K562 (cell line): ENCODE measurements around the gene RDH5.

Experiments
- ATF7 ChIP-seq: fragments of 450-650 bp; IDR thresholded peaks from 2 replicates; pipeline ENCODE4 v1.7.1; 2014; ENCODE audit warnings: mild to moderate bottlenecking, moderate library complexity
- CTCF ChIP-seq, 3 experiments: IDR thresholded peaks in 2 of 3; conservative IDR thresholded peaks in 1 of 3; 2 replicates each; pipeline ENCODE4 v1.5.1; 2011 to 2012; ENCODE audit warnings: low read length in 3 of 3, mild to moderate bottlenecking in 3 of 3, control low read depth in 2 of 3, improper control_type of control experiment in 1 of 3, inconsistent platforms in 1 of 3, low read depth in 1 of 3, mixed read lengths in 1 of 3, moderate library complexity in 1 of 3; ENCODE audit not compliant: insufficient read depth in 2 of 3
- CTCFL ChIP-seq: IDR thresholded peaks from 2 replicates; pipeline ENCODE4 v1.6.1; 2011; ENCODE audit warnings: borderline replicate concordance, low read depth, mild to moderate bottlenecking, moderate library complexity, low read length; ENCODE audit not compliant: insufficient read depth, poor library complexity, severe bottlenecking
- FOXP4 ChIP-seq: sonication (generic); formaldehyde crosslinking; IDR thresholded peaks from 2 replicates; pipeline ENCODE4 v1.8.0; 2022; ENCODE audit warnings: mild to moderate bottlenecking, missing genetic modification reagents, borderline replicate concordance
- HSF4 ChIP-seq: fragments of 250-450 bp; sonication (Bioruptor Pico); IDR thresholded peaks from 2 replicates; pipeline ENCODE4 v2.1.2; 2022; ENCODE audit warnings: mild to moderate bottlenecking, moderate library complexity, borderline replicate concordance
- MYC ChIP-seq, 2 experiments: fragments of 250-450 bp in 1 of 2; sonication (Bioruptor Pico) in 1 of 2; IDR thresholded peaks; 2 replicates each; pipeline versions ENCODE4 v1.5.1 to v1.6.1; 2012 to 2021; ENCODE audit warnings: low read depth in 2 of 2, borderline replicate concordance in 1 of 2, improper control_type of control experiment in 1 of 2, low read length in 1 of 2, mild to moderate bottlenecking in 1 of 2, moderate library complexity in 1 of 2
- RAD51 ChIP-seq: fragments of 450-650 bp; IDR thresholded peaks from 2 replicates; pipeline ENCODE4 v1.7.1; 2016; ENCODE audit warnings: low read depth, mild to moderate bottlenecking, borderline replicate concordance
- RFX5 ChIP-seq: IDR thresholded peaks from 2 replicates; pipeline ENCODE4 v1.6.1; 2011; ENCODE audit warnings: low read depth, mild to moderate bottlenecking, improper control_type of control experiment, low read length
- SIRT6 ChIP-seq: IDR thresholded peaks from one replicate; pipeline ENCODE4 v1.6.1; 2012; ENCODE audit warnings: low read depth, mild to moderate bottlenecking, control low read depth, inconsistent platforms, low read length, moderate library complexity
- SMC3 ChIP-seq: conservative IDR thresholded peaks from 2 replicates; pipeline ENCODE4 v1.6.1; 2011; ENCODE audit warnings: low read depth, low read length, improper control_type of control experiment; ENCODE audit not compliant: insufficient read depth
- TAF1 ChIP-seq: IDR thresholded peaks from 2 replicates; pipeline ENCODE4 v1.6.1; 2011; ENCODE audit warnings: mild to moderate bottlenecking, low read length, moderate library complexity; ENCODE audit not compliant: insufficient read depth, control insufficient read depth, severe bottlenecking; ENCODE audit errors: extremely low read depth
- YY1 ChIP-seq, 3 experiments: IDR thresholded peaks; 2 replicates each; pipeline ENCODE4 v1.6.1; 2011; ENCODE audit warnings: low read length in 2 of 3, mild to moderate bottlenecking in 2 of 3, moderate library complexity in 2 of 3, borderline replicate concordance in 1 of 3, control low read depth in 1 of 3, low read depth in 1 of 3; ENCODE audit not compliant: insufficient read depth in 3 of 3, insufficient replicate concordance in 2 of 3, control insufficient read depth in 1 of 3, insufficient read length in 1 of 3; ENCODE audit errors: extremely low read depth in 1 of 3
- ZNF507 ChIP-seq: conservative IDR thresholded peaks from 2 replicates; pipeline ENCODE4 v1.6.1; 2017; ENCODE audit warnings: missing genetic modification characterization, missing compliant biosample characterization

GRCh38 chr12:55724940-55725309, 4.7 kb downstream of the RDH5 start:
- TF ChIP-seq YY1 (IDR thresholded peaks at IDR 0.05; ENCODE audit: borderline replicate concordance in 1 of 3, control insufficient read depth in 1 of 3, extremely low read depth in 1 of 3, insufficient read depth in 3 of 3, insufficient read length in 1 of 3, insufficient replicate concordance in 2 of 3, low read depth in 1 of 3, low read length in 2 of 3) (no peak), ZNF507 (tag) (no peak), RAD51 (no peak), CTCF (IDR thresholded peaks at IDR 0.05 in 2 of 3, conservative IDR thresholded peaks at IDR 0.05 in 1 of 3; ENCODE audit: insufficient read depth in 2 of 3, low read depth in 1 of 3, low read length in 3 of 3) (no peak), FOXP4 (CRISPR knock-in tag) (no peak), HSF4 (CRISPR knock-in tag) (no peak), CTCFL (no peak), SMC3 (no peak), TAF1 (no peak), MYC (IDR thresholded peaks at IDR 0.05; ENCODE audit: low read depth, low read length) (no peak), MYC (CRISPR knock-in tag; IDR thresholded peaks at IDR 0.05; ENCODE audit: borderline replicate concordance, low read depth) (no peak), SIRT6 (no peak), RFX5 (no peak), ATF7 (no peak)
